TTC549 (cell line): ENCODE data around the gene NUDC.

Source experiments
- FAIRE-seq: peaks from 2 replicates; lab custom pipeline; 2012; peaks lifted over from hg19 to GRCh38; lab: Jason Lieb, UNC

Gene NUDC

GRCh38 chr1:26991310-26992116, 70.0 kb downstream of the NUDC start:
- no peak for FAIRE-seq

GRCh38 chr1:26993237-26994019, 71.9 kb downstream of the NUDC start, which contains the start of gene TRNP1:
TRNP1 (plus strand) TSS chr1:26993692; CDS start chr1:26993787, 95 bp downstream.
- FAIRE-seq = no peak

GRCh38 chr1:26994020-26994786, 72.7 kb downstream of the NUDC start:
- FAIRE-seq = no peak

- FAIRE-seq = no peak
Measured at GRCh38 chr1:26994787-26995517, 73.4 kb downstream of the NUDC start.

GRCh38 chr1:26996024-26996423, 74.5 kb downstream of the NUDC start:
- FAIRE-seq = no peak
